Panc1 (cell line): ENCODE results near the gene QRICH2. TPM values are rescaled to one million over a fixed set of nuclear protein-coding genes. Genes with fewer than 3 reads are reported as not detected.

Experiments used
- ATAC-seq: fragments of 200-7000 bp; cut with Tn5 transposase; 2 replicates; pipeline ENCODE4 v1.9.1; 2020; ENCODE audit warnings: mild to moderate bottlenecking, moderate library complexity
- BruUV-seq: library from RNA; stranded (reverse); fragments of 400-500 nt; replicated peaks from 2 replicates; lab custom pipeline; 2021; lab: Mats Ljungman, UMichigan
- CTCF ChIA-PET: fragments of 300-600 bp; sonication (Branson Sonifier 250); formaldehyde crosslinking; loops from one replicate; lab custom pipeline; 2022; ENCODE audit warnings: antibody characterized with exemption; lab: Charles Lee
- POLR2A ChIA-PET: fragments of 300-600 bp; sonication (Branson Sonifier 250); formaldehyde crosslinking; loops from one replicate; lab custom pipeline; 2022; ENCODE audit warnings: antibody characterized with exemption; lab: Charles Lee
- DNase-seq: peaks from one replicate; pipeline ENCODE4 v3.0.0-alpha.2; 2010; ENCODE audit warnings: low read depth, low spot score
- H3K27ac ChIP-seq: 2 replicates; pipeline ENCODE4 v1.5.1; 2011; ENCODE audit warnings: mild to moderate bottlenecking, low read length, inconsistent platforms
- H3K27me3 ChIP-seq: fragments of 200-500 bp; sonication (Bioruptor generic); 2 replicates; pipeline ENCODE4 v1.6.0; 2014; ENCODE audit warnings: low read length, inconsistent platforms; ENCODE audit not compliant: control insufficient read depth, insufficient read depth
- H3K36me3 ChIP-seq: fragments of 200-500 bp; sonication (Bioruptor generic); 2 replicates; pipeline ENCODE4 v1.5.1; 2014; ENCODE audit warnings: inconsistent platforms, mild to moderate bottlenecking, low read length, moderate library complexity; ENCODE audit not compliant: control insufficient read depth, insufficient read depth
- H3K4me1 ChIP-seq: 2 replicates; pipeline ENCODE4 v1.5.1; 2011; ENCODE audit warnings: inconsistent platforms, mild to moderate bottlenecking, low read length, moderate library complexity; ENCODE audit not compliant: control insufficient read depth, insufficient read depth
- H3K4me3 ChIP-seq, 2 experiments: 2 replicates each; pipeline ENCODE4 v1.5.1; 2011 to 2012; ENCODE audit warnings: low read depth in 2 of 2, low read length in 2 of 2, mild to moderate bottlenecking in 2 of 2, inconsistent platforms in 1 of 2, moderate library complexity in 1 of 2
- H3K9me3 ChIP-seq: fragments of 200-500 bp; sonication (Bioruptor generic); 2 replicates; pipeline ENCODE4 v1.5.1; 2014; ENCODE audit warnings: low read depth, mild to moderate bottlenecking, inconsistent platforms, low read length, moderate library complexity; ENCODE audit not compliant: control insufficient read depth, insufficient read depth
- CTCF ChIP-seq: fragments of 450-650 bp; IDR thresholded peaks from 2 replicates; pipeline ENCODE4 v1.5.1; 2017; ENCODE audit warnings: mild to moderate bottlenecking
- POLR2AphosphoS5 ChIP-seq: IDR thresholded peaks from 2 replicates; pipeline ENCODE4 v1.6.1; 2012; ENCODE audit warnings: mild to moderate bottlenecking, low read depth, low read length, moderate library complexity
- REST ChIP-seq, 2 experiments: IDR thresholded peaks; 2 replicates each; pipeline ENCODE4 v1.6.1; 2011 to 2012; ENCODE audit warnings: low read depth in 2 of 2, control low read depth in 1 of 2, low read length in 1 of 2, mild to moderate bottlenecking in 1 of 2, moderate library complexity in 1 of 2; ENCODE audit not compliant: insufficient read depth in 1 of 2
- SIN3A ChIP-seq: IDR thresholded peaks from 2 replicates; pipeline ENCODE4 v1.6.1; 2012; ENCODE audit warnings: low read depth, mild to moderate bottlenecking, low read length, moderate library complexity, borderline replicate concordance; ENCODE audit not compliant: insufficient read depth
- TCF7L2 ChIP-seq: IDR thresholded peaks from 2 replicates; pipeline ENCODE4 v1.6.1; 2011; ENCODE audit warnings: mild to moderate bottlenecking, low read depth, low read length, inconsistent platforms
- in situ Hi-C: cut with HindIII; loops from 2 replicates; pipeline ENCODE4 v1.10.0; 2016; ENCODE audit warnings: low sequenced_read_pairs, low pct_unique_long_range_greater_than_20kb
- intact Hi-C: fragments of 100-400 bp; cut with micrococcal nuclease; formaldehyde crosslinking; loops from one replicate; pipeline ENCODE4 v1.10.0; 2022; ENCODE audit not compliant: unreplicated experiment
- total RNA-seq: library from RNA; stranded (reverse); gene quantifications from one replicate; pipeline ENCODE4 v1.2.1, GENCODE V29; 2021; ENCODE audit not compliant: unreplicated experiment

Gene QRICH2
- total RNA-seq, 1 experiment from 2014 or later: 0.92 TPM

- H3K4me3 ChIP-seq: no peak overlapping the region
- TF ChIP-seq REST (IDR thresholded peaks at IDR 0.05; ENCODE audit: insufficient read depth in 1 of 2, low read depth in 2 of 2, low read length in 1 of 2): no peak
- no peak for TF ChIP-seq SIN3A
- TF ChIP-seq POLR2AphosphoS5: no peak
- no peak for TF ChIP-seq TCF7L2
- TF ChIP-seq CTCF: no peak
- intact Hi-C loops: no loop called here
- ChIA-PET POLR2A (no interaction called here), CTCF (no interaction called here)
- no peak for DNase-seq
- no TSS peak for BruUV-seq
- no peaks in the 10 kb centered on the region for H3K4me1 ChIP-seq
- H3K27ac ChIP-seq: no peak overlapping the region
- H3K36me3 ChIP-seq: peaks cover 13% of the 10 kb centered on the region
- in situ Hi-C loops: no loop called here
- no peaks in the 10 kb centered on the region for H3K9me3 ChIP-seq
- H3K27me3 ChIP-seq: no peaks in the 10 kb centered on the region
- no peak for ATAC-seq
Observed at GRCh38 chr17:76331083-76331482, 23.0 kb upstream of the QRICH2 start.

GRCh38 chr17:76329664-76330063 is 21.6 kb upstream of the QRICH2 start:
- no peaks in the 10 kb centered on the region for H3K9me3 ChIP-seq
- CTCF ChIA-PET: no interaction called here
- in situ Hi-C loops (no loop called here), intact Hi-C loops (no loop called here)
- BruUV-seq: no TSS peak
- POLR2A ChIA-PET: no interaction called here
- TF ChIP-seq TCF7L2 (no peak), REST (IDR thresholded peaks at IDR 0.05; ENCODE audit: insufficient read depth in 1 of 2, low read depth in 2 of 2, low read length in 1 of 2) (no peak), POLR2AphosphoS5 (no peak), CTCF (no peak), SIN3A (no peak)
- H3K36me3 ChIP-seq: peaks cover 13% of the 10 kb centered on the region
- H3K4me3 ChIP-seq: no peak overlapping the region
- H3K27ac ChIP-seq: no peak overlapping the region
- ATAC-seq (no peak), DNase-seq (no peak)
- H3K4me1 ChIP-seq: no peaks in the 10 kb centered on the region
- no peaks in the 10 kb centered on the region for H3K27me3 ChIP-seq
